Measurements from ENCODE around the gene ANK3. TPM values are rescaled to one million over a fixed set of nuclear protein-coding genes. Genes with fewer than 3 reads are reported as not detected.

ANK3 gene
- total and polyA plus RNA-seq, 2 donors (not counting 3 experiments of a cell fraction or from before 2014, with no cell fraction given), result 0.88 to 8.5 TPM

DNA sequence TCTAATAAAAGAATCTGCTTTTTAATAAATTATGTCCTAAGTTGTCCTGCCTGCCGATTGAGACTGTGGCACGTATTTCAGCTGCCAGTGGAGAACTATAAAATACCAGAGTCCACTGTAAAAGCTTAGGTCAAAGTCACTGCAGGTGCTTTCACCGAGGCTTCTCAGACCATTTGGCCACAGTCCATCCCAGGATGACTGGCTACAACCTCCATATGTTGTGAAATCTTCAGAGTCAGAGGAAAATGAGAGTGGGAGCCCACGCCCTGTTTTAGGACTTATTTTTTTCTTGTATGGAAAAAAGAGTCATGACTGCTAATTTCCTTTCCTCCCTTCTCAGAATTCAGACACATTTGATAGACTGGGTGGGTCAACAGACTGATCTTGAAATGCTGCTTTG, 182.9 kb downstream of the ANK3 start:
- Histone ChIP-seq H3K9ac (replicated peaks; ENCODE audit: extremely low read depth, insufficient read depth, low read length) (no peak overlapping the region), H3K9me3 (replicated peaks; ENCODE audit: control insufficient read depth, insufficient read depth, low read length) (no peaks in the 10 kb centered on the region), H3K4me3 (replicated peaks in 1 of 3; ENCODE audit: insufficient read depth in 1 of 3, low read depth in 1 of 3, low read length in 3 of 3) (no peak overlapping the region), H4K20me1 (replicated peaks; ENCODE audit: control insufficient read depth, extremely low read depth, insufficient read depth, low read length) (no peaks in the 10 kb centered on the region), H3K9me1 (replicated peaks; ENCODE audit: control insufficient read depth, extremely low read depth, insufficient read depth, low read length) (no peaks in the 10 kb centered on the region), H3K4me1 (ENCODE audit: control insufficient read depth, extremely low read depth, insufficient read depth, low read length) (peaks cover 8% of the 10 kb centered on the region), H3K4me2 (ENCODE audit: insufficient read depth, low read length) (no peak overlapping the region), H3K27ac (ENCODE audit: insufficient read depth, low read depth, low read length) (no peak overlapping the region), H2AFZ (ENCODE audit: low read depth, low read length) (no peak overlapping the region), H3K79me2 (ENCODE audit: control insufficient read depth, insufficient read depth, low read length) (no peaks in the 10 kb centered on the region), H3K27me3 (ENCODE audit: control insufficient read depth in 2 of 2, insufficient read depth in 2 of 2, low read length in 2 of 2) (no peaks in the 10 kb centered on the region), H3K36me3 (ENCODE audit: control insufficient read depth in 2 of 2, extremely low read depth in 1 of 2, insufficient read depth in 2 of 2, low read length in 2 of 2) (no peaks in the 10 kb centered on the region)
- intact Hi-C loops (cut with micrococcal nuclease), result loop anchor here (5.0 to 10.0 kb wide), 3 partner anchors 131 to 441 kb away; partner anchors contain the start of gene CCDC6
- dilution Hi-C loops (cut with MboI; ENCODE audit: extremely low pct_ligation_motif_present, low sequenced_read_pairs), result no loop called here
- no peak for TF ChIP-seq FOS (IDR thresholded peaks at IDR 0.05; ENCODE audit: borderline replicate concordance, insufficient read depth, low read length)
- TF ChIP-seq MYC (IDR thresholded peaks at IDR 0.05; ENCODE audit: low read depth, low read length), result no peak
- TF ChIP-seq JUN (IDR thresholded peaks at IDR 0.05; ENCODE audit: borderline replicate concordance, insufficient read depth, insufficient read length, low read depth), result no peak
- TF ChIP-seq, protein P1, sequence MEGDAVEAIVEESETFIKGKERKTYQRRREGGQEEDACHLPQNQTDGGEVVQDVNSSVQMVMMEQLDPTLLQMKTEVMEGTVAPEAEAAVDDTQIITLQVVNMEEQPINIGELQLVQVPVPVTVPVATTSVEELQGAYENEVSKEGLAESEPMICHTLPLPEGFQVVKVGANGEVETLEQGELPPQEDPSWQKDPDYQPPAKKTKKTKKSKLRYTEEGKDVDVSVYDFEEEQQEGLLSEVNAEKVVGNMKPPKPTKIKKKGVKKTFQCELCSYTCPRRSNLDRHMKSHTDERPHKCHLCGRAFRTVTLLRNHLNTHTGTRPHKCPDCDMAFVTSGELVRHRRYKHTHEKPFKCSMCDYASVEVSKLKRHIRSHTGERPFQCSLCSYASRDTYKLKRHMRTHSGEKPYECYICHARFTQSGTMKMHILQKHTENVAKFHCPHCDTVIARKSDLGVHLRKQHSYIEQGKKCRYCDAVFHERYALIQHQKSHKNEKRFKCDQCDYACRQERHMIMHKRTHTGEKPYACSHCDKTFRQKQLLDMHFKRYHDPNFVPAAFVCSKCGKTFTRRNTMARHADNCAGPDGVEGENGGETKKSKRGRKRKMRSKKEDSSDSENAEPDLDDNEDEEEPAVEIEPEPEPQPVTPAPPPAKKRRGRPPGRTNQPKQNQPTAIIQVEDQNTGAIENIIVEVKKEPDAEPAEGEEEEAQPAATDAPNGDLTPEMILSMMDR (IDR thresholded peaks at IDR 0.05; ENCODE audit: extremely low read depth in 1 of 2, insufficient read depth in 1 of 2, low read depth in 1 of 2, low read length in 2 of 2), result no peak
- no peak for TF ChIP-seq EZH2 (IDR thresholded peaks at IDR 0.05; ENCODE audit: borderline replicate concordance, low read depth, low read length, severe bottlenecking)
- TF ChIP-seq, protein P2, sequence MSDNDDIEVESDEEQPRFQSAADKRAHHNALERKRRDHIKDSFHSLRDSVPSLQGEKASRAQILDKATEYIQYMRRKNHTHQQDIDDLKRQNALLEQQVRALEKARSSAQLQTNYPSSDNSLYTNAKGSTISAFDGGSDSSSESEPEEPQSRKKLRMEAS (IDR thresholded peaks at IDR 0.05; ENCODE audit: insufficient read depth, insufficient read length), result no peak
- TF ChIP-seq POLR2A (IDR thresholded peaks at IDR 0.05; ENCODE audit: low read depth, low read length), result no peak
- TF ChIP-seq POLR2AphosphoS5 (IDR thresholded peaks at IDR 0.05; ENCODE audit: insufficient read depth, low read depth, low read length), result no peak
- no peak for TF ChIP-seq GATA2 (IDR thresholded peaks at IDR 0.05; ENCODE audit: insufficient read depth, insufficient read length, low read depth, low read length)
- POLR2A ChIA-PET, result no interaction called here
- no TSS peak for BruUV-seq (replicated peaks)
- CTCF ChIA-PET, result interaction anchor here (1.0 to 5.9 kb wide), 7 partner anchors 8 to 581 kb away, joined by 3 to 128 read pairs (median 9); no protein-coding TSS in a partner anchor
- FAIRE-seq (no peak), DNase-seq (ENCODE audit: low read depth, low spot score) (no peak)
